GM23338 (cell line): ENCODE results near the gene KIF1A. TPM values are rescaled to one million over a fixed set of nuclear protein-coding genes. Genes with fewer than 3 reads are reported as not detected.

Source experiments
- ATAC-seq: fragments of 200-7000 bp; cut with Tn5 transposase; 3 replicates; pipeline ENCODE4 v1.9.1; 2020
- DNase-seq: peaks from one replicate; pipeline ENCODE4 v3.0.0-alpha.2; 2015; ENCODE audit warnings: low spot score
- H2AFZ ChIP-seq: fragments of 200-600 bp; sonication (generic); 2 replicates; pipeline ENCODE4 v1.8.0; 2016; ENCODE audit warnings: antibody characterized with exemption, mild to moderate bottlenecking, moderate library complexity
- H3F3A ChIP-seq: fragments of 200-600 bp; sonication (generic); replicated peaks from 2 replicates; pipeline ENCODE4 v1.8.0; 2017; ENCODE audit warnings: antibody characterized with exemption, mixed run types, low read depth
- H3K27ac ChIP-seq: fragments of 200-600 bp; sonication (generic); 2 replicates; pipeline ENCODE4 v1.6.1; 2016; ENCODE audit warnings: low read depth
- H3K27me3 ChIP-seq: fragments of 200-600 bp; sonication (generic); 2 replicates; pipeline ENCODE4 v1.8.0; 2016; ENCODE audit warnings: mild to moderate bottlenecking, mixed run types, moderate library complexity; ENCODE audit not compliant: insufficient read depth
- H3K36me3 ChIP-seq: fragments of 200-600 bp; sonication (generic); 2 replicates; pipeline ENCODE4 v1.8.0; 2016; ENCODE audit warnings: mild to moderate bottlenecking; ENCODE audit not compliant: insufficient read depth
- H3K4me1 ChIP-seq: fragments of 200-600 bp; sonication (generic); 2 replicates; pipeline ENCODE4 v1.8.0; 2016; ENCODE audit warnings: mild to moderate bottlenecking, moderate library complexity; ENCODE audit not compliant: insufficient read depth
- H3K4me2 ChIP-seq: fragments of 200-600 bp; sonication (generic); 2 replicates; pipeline ENCODE4 v1.7.1; 2017; ENCODE audit warnings: mixed run types
- H3K4me3 ChIP-seq: fragments of 200-600 bp; sonication (generic); 2 replicates; pipeline ENCODE4 v1.6.1; 2016; ENCODE audit warnings: mixed run types
- H3K79me2 ChIP-seq: fragments of 200-600 bp; sonication (generic); replicated peaks from 2 replicates; pipeline ENCODE4 v1.8.0; 2017; ENCODE audit warnings: mild to moderate bottlenecking; ENCODE audit not compliant: insufficient read depth
- H3K9me2 ChIP-seq: fragments of 200-600 bp; sonication (generic); 2 replicates; pipeline ENCODE4 v1.8.0; 2017; ENCODE audit not compliant: insufficient read depth
- H4K20me1 ChIP-seq: fragments of 200-600 bp; sonication (generic); replicated peaks from 2 replicates; pipeline ENCODE4 v1.8.0; 2017; ENCODE audit warnings: mild to moderate bottlenecking; ENCODE audit not compliant: insufficient read depth
- H3K27ac Mint-ChIP-seq: 2 replicates; pipeline ENCODE4 v1.8.0; 2020; ENCODE audit warnings: inconsistent platforms, mild to moderate bottlenecking, moderate library complexity, mixed read lengths
- H3K27me3 Mint-ChIP-seq: 3 replicates; pipeline ENCODE4 v1.8.0; 2022; ENCODE audit warnings: low read depth, mild to moderate bottlenecking, moderate library complexity, mixed read lengths, inconsistent platforms; ENCODE audit not compliant: insufficient read depth, poor library complexity
- H3K36me3 Mint-ChIP-seq: 3 replicates; pipeline ENCODE4 v1.8.0; 2021; ENCODE audit warnings: low read depth, mild to moderate bottlenecking, inconsistent platforms, moderate library complexity, mixed read lengths
- H3K4me1 Mint-ChIP-seq: 3 replicates; pipeline ENCODE4 v1.8.0; 2020; ENCODE audit warnings: mild to moderate bottlenecking, inconsistent platforms, mixed read lengths
- H3K4me3 Mint-ChIP-seq: 3 replicates; pipeline ENCODE4 v1.8.0; 2021; ENCODE audit warnings: moderate library complexity, mild to moderate bottlenecking, inconsistent platforms, mixed read lengths
- H3K9me3 Mint-ChIP-seq: 3 replicates; pipeline ENCODE4 v1.8.0; 2020; ENCODE audit warnings: moderate library complexity, mild to moderate bottlenecking, inconsistent platforms, mixed read lengths
- CREB1 ChIP-seq: fragments of 250-450 bp; sonication (Bioruptor Pico); IDR thresholded peaks from 2 replicates; pipeline ENCODE4 v1.5.0; 2020; ENCODE audit warnings: low read depth, mild to moderate bottlenecking, moderate library complexity
- EZH2 ChIP-seq: fragments of 200-600 bp; sonication (generic); IDR thresholded peaks from one replicate; pipeline ENCODE4 v1.8.0; 2017; ENCODE audit warnings: antibody characterized with exemption, mild to moderate bottlenecking, low read depth; ENCODE audit not compliant: unreplicated experiment
- EZH2phosphoT487 ChIP-seq: fragments of 200-600 bp; sonication (generic); IDR thresholded peaks from one replicate; pipeline ENCODE4 v1.8.1; 2018; ENCODE audit warnings: antibody characterized with exemption; ENCODE audit not compliant: unreplicated experiment
- JUNB ChIP-seq: IDR thresholded peaks from one replicate; pipeline ENCODE4 v1.6.1; 2016; ENCODE audit warnings: antibody characterized with exemption; ENCODE audit not compliant: unreplicated experiment
- NANOG ChIP-seq: IDR thresholded peaks from 2 replicates; pipeline ENCODE4 v1.6.1; 2016; ENCODE audit warnings: antibody characterized with exemption, borderline replicate concordance
- STAT1 ChIP-seq: IDR thresholded peaks from one replicate; pipeline ENCODE4 v1.6.1; 2016; ENCODE audit warnings: antibody characterized with exemption; ENCODE audit not compliant: unreplicated experiment
- ZNF114 ChIP-seq: fragments of 250-450 bp; sonication (Bioruptor Pico); IDR thresholded peaks from 2 replicates; pipeline ENCODE4 v1.5.0; 2020; ENCODE audit warnings: mild to moderate bottlenecking, moderate library complexity
- ZNF331 ChIP-seq: fragments of 250-450 bp; sonication (Bioruptor Pico); IDR thresholded peaks from 2 replicates; pipeline ENCODE4 v1.5.0; 2020; ENCODE audit warnings: low read depth, mild to moderate bottlenecking, moderate library complexity
- polyA plus RNA-seq: library from polyadenylated mRNA; unstranded; fragments of >200 nt; fragmentation: Nextera tagmentation; extraction: Ambion mirVana; gene quantifications from 2 replicates; pipeline ENCODE4 v1.2.1, GENCODE V29; 2016
- total RNA-seq: library from RNA; depleted of rRNA; stranded (reverse); fragments of >200 nt; shearing (Covaris generic); gene quantifications from 2 replicates; pipeline ENCODE4 v1.2.3, GENCODE V29; 2014
- TF ChIP-seq, protein P1 (sequence below): fragments of 250-450 bp; sonication (Bioruptor Pico); IDR thresholded peaks from 2 replicates; pipeline ENCODE4 v1.5.0; 2020; ENCODE audit warnings: mild to moderate bottlenecking, moderate library complexity
- TF ChIP-seq, protein P2 (sequence below): IDR thresholded peaks from one replicate; pipeline ENCODE4 v1.6.1; 2018; ENCODE audit warnings: antibody characterized with exemption; ENCODE audit not compliant: unreplicated experiment

Gene KIF1A
- total and polyA plus RNA-seq, 2 experiments from 2014 or later, result 169 to 214 TPM

DNA sequence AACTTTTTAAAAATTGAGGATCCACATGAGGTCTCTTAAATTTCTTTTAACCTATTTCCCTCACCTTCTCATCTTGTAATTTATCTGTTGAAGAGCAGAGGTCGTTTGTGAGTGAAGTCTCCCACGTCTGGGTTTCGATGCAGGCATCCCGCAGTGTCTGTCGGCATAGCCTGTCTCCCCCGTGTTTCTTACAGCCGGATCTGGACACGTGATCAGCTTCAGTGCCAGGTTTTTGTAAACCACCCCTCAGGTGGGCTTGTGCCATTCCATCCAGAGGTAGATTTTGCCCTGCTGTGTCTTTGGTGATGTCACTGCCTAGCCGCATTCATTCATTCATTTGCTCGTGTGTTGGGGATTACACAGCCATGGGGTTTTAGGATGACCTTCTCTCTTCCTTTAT lies 112.2 kb downstream of the KIF1A start (continued):
- TF ChIP-seq, protein P1, sequence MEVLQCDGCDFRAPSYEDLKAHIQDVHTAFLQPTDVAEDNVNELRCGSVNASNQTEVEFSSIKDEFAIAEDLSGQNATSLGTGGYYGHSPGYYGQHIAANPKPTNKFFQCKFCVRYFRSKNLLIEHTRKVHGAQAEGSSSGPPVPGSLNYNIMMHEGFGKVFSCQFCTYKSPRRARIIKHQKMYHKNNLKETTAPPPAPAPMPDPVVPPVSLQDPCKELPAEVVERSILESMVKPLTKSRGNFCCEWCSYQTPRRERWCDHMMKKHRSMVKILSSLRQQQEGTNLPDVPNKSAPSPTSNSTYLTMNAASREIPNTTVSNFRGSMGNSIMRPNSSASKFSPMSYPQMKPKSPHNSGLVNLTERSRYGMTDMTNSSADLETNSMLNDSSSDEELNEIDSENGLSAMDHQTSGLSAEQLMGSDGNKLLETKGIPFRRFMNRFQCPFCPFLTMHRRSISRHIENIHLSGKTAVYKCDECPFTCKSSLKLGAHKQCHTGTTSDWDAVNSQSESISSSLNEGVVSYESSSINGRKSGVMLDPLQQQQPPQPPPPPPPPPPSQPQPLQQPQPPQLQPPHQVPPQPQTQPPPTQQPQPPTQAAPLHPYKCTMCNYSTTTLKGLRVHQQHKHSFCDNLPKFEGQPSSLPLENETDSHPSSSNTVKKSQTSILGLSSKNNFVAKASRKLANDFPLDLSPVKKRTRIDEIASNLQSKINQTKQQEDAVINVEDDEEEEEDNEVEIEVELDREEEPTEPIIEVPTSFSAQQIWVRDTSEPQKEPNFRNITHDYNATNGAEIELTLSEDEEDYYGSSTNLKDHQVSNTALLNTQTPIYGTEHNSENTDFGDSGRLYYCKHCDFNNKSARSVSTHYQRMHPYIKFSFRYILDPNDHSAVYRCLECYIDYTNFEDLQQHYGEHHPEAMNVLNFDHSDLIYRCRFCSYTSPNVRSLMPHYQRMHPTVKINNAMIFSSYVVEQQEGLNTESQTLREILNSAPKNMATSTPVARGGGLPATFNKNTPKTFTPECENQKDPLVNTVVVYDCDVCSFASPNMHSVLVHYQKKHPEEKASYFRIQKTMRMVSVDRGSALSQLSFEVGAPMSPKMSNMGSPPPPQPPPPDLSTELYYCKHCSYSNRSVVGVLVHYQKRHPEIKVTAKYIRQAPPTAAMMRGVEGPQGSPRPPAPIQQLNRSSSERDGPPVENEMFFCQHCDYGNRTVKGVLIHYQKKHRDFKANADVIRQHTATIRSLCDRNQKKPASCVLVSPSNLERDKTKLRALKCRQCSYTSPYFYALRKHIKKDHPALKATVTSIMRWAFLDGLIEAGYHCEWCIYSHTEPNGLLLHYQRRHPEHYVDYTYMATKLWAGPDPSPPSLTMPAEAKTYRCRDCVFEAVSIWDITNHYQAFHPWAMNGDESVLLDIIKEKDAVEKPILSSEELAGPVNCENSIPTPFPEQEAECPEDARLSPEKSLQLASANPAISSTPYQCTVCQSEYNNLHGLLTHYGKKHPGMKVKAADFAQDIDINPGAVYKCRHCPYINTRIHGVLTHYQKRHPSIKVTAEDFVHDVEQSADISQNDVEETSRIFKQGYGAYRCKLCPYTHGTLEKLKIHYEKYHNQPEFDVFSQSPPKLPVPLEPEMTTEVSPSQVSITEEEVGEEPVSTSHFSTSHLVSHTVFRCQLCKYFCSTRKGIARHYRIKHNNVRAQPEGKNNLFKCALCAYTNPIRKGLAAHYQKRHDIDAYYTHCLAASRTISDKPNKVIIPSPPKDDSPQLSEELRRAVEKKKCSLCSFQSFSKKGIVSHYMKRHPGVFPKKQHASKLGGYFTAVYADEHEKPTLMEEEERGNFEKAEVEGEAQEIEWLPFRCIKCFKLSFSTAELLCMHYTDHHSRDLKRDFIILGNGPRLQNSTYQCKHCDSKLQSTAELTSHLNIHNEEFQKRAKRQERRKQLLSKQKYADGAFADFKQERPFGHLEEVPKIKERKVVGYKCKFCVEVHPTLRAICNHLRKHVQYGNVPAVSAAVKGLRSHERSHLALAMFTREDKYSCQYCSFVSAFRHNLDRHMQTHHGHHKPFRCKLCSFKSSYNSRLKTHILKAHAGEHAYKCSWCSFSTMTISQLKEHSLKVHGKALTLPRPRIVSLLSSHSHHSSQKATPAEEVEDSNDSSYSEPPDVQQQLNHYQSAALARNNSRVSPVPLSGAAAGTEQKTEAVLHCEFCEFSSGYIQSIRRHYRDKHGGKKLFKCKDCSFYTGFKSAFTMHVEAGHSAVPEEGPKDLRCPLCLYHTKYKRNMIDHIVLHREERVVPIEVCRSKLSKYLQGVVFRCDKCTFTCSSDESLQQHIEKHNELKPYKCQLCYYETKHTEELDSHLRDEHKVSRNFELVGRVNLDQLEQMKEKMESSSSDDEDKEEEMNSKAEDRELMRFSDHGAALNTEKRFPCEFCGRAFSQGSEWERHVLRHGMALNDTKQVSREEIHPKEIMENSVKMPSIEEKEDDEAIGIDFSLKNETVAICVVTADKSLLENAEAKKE (CRISPR knock-in tag), result no peak
- TF ChIP-seq STAT1 (no peak), EZH2 (no peak), ZNF331 (no peak)

DNA sequence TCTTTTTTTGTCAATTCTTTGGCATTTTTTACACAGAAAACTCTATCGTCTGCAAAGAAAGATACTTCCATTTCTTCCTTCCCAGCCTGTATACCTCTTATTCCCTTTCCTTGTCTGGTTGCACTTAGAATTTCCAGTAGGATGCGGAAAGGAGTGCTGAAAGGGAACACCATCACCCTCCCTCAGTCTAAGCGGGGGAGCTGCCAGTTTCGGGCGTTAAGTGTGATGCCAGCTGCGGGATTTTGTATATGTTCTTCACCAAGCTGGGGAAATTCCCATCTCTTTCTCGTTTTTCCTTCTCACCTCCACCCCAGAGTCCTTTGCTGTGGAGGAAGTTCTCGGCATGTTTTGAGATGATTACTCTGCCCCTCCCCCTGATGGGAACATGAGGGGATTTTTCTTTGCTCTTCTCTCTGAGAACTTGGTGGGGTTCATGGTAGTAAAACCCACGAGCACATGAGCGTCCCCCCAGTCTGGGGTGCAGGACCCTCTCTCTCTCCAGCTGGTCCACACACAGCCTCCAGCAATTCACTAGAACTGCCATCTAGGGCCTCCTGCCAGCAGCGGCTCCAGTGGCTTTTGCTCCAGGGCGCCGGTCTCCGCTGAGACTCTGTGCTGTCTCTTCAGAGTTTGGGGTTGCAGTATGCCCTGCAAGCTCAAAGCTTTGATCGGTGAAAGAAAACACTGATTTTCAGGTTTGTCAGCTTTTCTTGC lies 112.8 kb downstream of the KIF1A start:
- Mint-ChIP-seq H3K27me3 (peaks cover 26% of the 10 kb centered on the region), H3K9me3 (no peaks in the 10 kb centered on the region), H3K27ac (no peak overlapping the region), H3K4me1 (peaks cover 3% of the 10 kb centered on the region; the same call in 1 of the 3 replicates), H3K4me3 (no peak overlapping the region), H3K36me3 (no peaks in the 10 kb centered on the region)
- no peak overlapping the region for H2AFZ ChIP-seq
- no peaks in the 10 kb centered on the region for H3F3A ChIP-seq
- H3K27me3 ChIP-seq, result no peaks in the 10 kb centered on the region
- no peaks in the 10 kb centered on the region for H3K4me1 ChIP-seq
- no peak overlapping the region for H3K4me3 ChIP-seq
- DNase-seq (no peak), ATAC-seq (no peak)
- no peaks in the 10 kb centered on the region; the same call in 1 of the 2 replicates for H4K20me1 ChIP-seq
- H3K27ac ChIP-seq, result no peak overlapping the region
- H3K36me3 ChIP-seq, result no peaks in the 10 kb centered on the region
- no peak overlapping the region for H3K4me2 ChIP-seq
- H3K9me2 ChIP-seq, result no peaks in the 10 kb centered on the region
- H3K79me2 ChIP-seq, result no peaks in the 10 kb centered on the region
- no peak for TF ChIP-seq STAT1
- TF ChIP-seq EZH2, result no peak
- TF ChIP-seq JUNB, result no peak
- TF ChIP-seq CREB1 (CRISPR knock-in tag), result no peak
- TF ChIP-seq ZNF331, result no peak
- TF ChIP-seq ZNF114 (CRISPR knock-in tag), result no peak
- TF ChIP-seq EZH2phosphoT487, result no peak
- TF ChIP-seq, protein P2, sequence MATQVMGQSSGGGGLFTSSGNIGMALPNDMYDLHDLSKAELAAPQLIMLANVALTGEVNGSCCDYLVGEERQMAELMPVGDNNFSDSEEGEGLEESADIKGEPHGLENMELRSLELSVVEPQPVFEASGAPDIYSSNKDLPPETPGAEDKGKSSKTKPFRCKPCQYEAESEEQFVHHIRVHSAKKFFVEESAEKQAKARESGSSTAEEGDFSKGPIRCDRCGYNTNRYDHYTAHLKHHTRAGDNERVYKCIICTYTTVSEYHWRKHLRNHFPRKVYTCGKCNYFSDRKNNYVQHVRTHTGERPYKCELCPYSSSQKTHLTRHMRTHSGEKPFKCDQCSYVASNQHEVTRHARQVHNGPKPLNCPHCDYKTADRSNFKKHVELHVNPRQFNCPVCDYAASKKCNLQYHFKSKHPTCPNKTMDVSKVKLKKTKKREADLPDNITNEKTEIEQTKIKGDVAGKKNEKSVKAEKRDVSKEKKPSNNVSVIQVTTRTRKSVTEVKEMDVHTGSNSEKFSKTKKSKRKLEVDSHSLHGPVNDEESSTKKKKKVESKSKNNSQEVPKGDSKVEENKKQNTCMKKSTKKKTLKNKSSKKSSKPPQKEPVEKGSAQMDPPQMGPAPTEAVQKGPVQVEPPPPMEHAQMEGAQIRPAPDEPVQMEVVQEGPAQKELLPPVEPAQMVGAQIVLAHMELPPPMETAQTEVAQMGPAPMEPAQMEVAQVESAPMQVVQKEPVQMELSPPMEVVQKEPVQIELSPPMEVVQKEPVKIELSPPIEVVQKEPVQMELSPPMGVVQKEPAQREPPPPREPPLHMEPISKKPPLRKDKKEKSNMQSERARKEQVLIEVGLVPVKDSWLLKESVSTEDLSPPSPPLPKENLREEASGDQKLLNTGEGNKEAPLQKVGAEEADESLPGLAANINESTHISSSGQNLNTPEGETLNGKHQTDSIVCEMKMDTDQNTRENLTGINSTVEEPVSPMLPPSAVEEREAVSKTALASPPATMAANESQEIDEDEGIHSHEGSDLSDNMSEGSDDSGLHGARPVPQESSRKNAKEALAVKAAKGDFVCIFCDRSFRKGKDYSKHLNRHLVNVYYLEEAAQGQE, result no peak
- TF ChIP-seq NANOG, result no peak
